Left forelimb (tissue), 1 donor: ENCODE results near the gene YY1.
"Not testable (repeated sequence)": the region's sequence is repeated elsewhere in the genome, so short reads cannot be mapped to it uniquely, and the experiment has no call there.

Experiments used
- DNase-seq: peaks from one replicate; pipeline ENCODE4 v3.0.0-alpha.2; 2018; ENCODE audit warnings: low spot score

Gene YY1

DNA sequence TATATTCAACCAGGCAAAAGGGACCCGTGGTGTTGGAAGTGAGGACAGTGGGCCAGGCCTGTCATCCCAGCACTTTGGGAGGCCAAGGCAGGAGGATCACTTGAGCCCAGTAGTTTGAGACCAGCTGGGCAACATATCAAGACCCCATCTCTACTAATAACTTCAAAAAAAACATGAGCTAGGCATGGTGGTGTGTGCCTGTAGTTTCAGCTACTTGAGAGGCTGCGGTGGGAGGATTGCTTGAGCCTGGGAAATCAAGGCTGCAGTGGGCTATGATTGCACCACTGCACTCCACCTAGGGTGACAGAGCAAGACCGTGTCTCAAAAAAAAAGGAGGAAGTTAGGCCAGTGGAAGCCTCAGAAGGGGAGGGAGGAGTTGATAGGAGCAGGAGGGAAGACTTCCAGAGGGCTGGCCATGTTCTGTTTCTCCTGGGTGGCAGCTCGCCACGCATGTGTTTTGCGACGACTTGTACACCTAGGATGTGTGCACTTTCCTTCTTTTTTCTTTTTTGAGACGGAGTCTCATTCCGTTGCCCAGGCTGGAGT, 57.2 kb downstream of the YY1 start:
- DNase-seq, result no peak

DNA sequence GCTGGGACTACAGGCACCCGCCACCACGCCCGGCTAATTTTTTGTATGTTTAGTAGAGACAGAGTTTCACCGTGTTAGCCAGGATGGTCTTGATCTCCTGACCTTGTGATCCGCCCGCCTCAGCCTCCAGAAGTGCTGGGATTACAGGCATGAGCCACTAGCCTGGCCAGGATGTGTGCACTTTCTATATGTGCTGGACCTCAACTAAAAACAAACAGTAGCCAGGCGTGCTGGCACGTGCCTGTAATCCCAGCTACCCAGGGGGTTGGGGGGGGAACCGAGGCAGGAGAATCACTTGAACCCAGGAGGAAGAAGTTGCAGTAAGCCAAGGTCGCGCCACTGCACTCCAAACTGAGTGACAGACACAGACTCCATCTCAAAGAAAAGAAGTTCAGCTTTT, 57.8 kb downstream of the YY1 start:
- DNase-seq, result not testable (repeated sequence)

DNA sequence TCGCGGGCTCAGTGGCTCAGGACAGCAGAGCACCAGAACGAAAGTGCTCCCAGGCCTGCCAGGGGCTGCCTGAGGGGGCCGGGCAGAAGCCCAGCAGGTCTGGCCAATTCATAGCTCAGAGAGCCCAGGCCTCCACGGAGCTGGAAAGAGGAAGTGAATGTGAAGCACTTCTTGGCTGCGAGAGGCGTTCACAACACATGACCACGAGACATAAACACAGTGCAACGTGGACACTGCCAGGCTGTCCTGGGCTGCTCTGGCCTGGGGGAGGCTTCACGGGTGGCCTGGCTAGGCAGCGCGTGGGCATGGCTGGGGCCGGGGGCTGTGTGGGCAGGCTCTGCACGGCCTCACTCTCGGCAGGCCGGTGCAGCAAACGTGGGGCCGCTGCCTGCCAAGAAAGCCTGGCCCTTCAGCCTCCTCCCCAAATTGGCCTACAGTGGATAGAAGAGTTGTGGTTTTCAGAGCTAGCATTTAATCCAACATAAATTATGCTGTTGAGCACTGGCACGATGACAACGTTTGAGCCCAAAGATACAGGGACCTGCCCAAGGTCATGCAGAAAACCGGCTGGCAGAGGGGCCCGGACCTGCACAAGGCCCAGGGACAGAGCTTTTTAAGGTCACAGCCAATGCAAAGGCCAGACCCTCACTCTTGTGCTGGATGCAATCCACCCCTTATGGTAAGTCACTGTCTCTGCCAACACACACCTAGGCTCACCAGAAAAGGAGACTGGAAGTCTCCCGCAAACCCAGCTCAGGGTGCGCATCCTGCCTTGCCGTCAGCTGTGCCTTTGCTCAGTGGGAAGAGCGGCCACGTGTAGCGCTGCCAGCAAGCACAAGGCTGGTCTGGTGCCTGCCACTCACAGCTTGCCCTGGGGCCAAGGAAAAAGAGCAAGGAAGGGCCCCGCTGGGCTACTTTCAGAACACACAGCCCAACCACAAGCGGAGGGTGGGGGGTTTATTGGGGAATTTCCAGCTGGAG, 58.7 kb downstream of the YY1 start:
- peak; percentile 77 for DNase-seq

DNA sequence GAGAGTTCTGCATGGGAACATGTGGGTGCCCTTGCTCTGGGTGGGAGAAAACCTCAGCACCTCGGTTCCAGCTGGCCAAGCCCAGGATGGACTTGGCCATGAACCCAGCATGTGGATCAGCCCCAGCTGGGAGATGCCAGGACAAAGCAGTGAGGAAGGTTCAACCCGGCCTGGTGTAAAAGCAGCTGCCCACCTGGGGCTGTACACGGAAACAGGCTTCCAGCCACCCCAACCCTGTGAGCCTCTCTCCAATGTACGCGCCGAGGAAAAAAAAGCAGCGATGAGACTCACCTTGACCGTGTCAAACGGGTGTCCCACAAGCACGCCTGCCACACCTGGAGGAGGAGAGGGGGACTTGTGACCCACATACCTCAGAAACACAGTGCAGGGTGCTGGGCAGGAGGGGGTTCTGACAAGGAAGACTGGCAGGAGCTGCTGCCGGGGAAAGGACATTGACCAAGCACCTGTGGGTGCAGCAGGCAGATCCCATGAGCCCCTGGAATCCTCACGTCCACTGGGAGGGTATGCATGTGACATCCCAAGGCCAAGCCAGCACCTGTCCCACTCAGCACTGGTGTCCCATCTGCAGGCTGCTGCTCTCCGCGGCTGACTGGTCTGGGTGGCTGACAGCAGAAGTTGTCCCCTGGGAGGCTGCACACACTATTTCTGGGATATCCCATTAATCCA, 59.8 kb downstream of the YY1 start:
- DNase-seq, result no peak

DNA sequence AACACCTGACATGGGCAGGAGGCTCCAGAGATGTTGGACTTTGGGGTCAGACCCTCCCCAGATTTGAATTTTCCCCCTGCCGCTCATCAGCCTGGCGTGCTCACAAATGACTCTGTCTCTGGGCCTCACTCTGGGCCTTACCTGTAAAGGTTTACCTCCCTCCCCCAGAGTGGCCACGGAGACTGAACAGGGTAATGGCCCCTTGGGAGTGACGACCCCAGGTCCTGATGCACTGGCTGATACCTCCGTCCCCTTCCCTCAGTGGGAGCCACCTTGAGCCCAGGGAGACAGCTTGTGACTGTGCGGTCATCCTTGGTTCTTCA, 60.3 kb downstream of the YY1 start:
- no peak for DNase-seq

DNA sequence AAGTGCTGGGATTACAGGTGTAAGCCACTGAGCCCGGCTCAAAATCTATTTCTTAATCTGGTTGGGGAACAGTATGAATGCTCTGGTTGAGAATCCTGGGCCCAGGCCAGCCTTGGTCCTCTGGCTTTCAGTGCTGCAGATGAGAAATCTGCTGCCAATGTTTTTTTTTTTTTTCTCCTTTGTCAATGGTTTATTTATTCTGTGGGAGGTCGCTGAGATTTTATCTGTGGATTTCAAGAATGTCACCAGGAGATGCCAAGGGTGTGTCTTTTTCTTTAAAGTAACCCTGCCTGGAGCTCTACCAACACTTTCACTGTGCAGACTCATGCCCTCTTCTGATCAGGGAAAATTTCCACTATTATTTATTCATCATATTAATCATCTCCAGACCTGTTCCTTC, 63.7 kb downstream of the YY1 start:
- no peak for DNase-seq

DNA sequence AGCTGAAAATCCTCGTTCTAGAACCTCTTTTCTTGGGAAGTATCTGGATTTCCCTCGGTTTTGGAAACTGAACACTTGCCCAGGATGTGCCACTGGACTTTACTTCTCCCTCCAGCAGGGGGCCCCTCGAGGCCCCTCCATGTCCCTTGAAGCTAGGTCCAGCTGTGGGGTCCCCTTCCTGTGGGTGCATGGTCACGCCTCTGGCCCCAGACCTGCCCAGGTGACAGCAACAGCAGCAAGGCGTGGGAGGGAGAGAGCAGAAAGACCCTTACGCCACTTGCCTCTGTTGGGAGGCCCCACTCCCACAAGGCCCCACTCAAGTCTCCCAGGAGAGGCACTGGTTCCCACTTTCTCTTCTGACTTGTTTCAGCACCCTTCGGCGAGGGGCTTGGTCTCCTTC, 64.2 kb downstream of the YY1 start:
- DNase-seq, result no peak

DNA sequence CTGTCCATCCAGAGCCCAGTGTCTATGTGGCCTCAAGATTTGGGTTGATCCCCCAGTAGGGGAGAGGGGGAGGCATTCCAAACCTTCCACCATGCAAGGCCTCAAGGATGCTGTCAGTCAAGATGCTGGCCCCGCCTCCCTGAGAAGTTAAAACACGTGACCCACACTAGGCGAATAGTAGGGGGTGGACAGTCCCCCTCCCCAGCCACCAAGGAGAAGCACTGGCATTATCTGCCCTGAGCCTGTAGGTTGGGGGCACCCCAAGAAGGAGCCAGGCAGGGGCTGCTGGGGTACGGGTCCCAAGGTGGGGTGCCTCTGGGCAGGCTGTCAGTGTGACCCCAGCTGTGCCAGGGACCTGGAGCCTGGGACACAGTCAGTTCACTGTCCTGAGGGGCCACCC, 65.0 kb downstream of the YY1 start:
- no peak for DNase-seq

DNA sequence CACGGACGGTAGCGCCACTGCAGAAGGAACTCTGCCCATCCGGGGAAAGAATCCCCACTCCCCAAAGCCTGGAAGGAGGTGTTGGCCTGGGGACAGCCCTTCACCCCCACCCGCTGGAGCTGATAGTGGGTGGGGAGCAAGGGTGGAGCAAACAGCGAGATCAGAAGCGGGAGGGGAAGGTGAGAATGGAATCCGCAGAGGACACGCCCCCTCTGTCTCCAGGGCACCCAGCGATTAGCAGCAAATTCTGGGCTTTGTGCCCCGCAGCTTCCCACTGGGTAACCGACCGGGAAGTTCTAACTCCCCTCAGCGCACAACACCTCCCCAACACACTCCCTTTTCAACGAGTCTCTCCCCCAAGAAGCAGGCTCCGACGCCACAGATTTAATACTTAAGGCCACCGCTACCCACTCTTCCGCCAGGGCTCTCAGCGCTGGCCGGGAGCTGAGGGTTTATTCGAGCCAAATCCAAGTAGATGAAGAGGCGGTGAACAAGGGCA, 65.9 kb downstream of the YY1 start:
- no peak for DNase-seq

DNA sequence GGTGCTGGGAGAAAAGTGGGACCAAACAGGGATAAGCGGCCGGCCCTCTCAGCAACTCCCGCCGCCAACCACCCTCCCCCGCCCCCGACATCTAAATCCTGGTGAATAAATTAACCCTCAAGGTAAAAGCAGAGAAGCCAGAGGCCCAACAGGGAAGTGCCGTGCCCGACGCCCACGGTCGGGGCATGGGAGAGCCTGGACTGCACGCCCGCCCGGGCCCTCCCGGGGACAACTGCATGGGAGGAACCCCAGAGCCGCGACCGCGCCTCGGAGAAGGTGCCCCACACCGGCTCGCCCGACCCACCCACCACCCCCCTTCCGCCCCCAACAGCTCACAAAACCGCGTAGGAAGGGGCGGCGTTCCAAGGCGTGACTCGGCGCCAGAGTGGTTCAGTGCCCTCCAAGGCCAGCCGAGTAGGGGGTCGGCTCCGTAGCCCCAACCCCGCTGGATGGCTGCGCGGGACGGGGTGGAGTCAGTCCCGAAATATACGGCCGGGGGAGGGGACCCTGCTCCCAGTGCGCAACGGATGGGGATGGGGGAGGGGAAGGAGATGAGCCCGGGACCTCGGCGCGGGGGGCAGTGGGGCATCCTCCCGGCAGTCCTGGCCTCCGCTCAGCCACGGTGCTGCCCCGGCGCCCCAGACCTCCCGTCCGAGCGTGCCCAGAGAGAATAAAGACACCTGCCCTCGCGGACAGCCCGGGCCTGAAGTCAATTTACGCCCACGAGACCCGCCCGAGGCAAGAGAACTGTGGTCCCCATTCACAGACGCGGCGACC, 66.6 kb downstream of the YY1 start:
- no peak for DNase-seq

DNA sequence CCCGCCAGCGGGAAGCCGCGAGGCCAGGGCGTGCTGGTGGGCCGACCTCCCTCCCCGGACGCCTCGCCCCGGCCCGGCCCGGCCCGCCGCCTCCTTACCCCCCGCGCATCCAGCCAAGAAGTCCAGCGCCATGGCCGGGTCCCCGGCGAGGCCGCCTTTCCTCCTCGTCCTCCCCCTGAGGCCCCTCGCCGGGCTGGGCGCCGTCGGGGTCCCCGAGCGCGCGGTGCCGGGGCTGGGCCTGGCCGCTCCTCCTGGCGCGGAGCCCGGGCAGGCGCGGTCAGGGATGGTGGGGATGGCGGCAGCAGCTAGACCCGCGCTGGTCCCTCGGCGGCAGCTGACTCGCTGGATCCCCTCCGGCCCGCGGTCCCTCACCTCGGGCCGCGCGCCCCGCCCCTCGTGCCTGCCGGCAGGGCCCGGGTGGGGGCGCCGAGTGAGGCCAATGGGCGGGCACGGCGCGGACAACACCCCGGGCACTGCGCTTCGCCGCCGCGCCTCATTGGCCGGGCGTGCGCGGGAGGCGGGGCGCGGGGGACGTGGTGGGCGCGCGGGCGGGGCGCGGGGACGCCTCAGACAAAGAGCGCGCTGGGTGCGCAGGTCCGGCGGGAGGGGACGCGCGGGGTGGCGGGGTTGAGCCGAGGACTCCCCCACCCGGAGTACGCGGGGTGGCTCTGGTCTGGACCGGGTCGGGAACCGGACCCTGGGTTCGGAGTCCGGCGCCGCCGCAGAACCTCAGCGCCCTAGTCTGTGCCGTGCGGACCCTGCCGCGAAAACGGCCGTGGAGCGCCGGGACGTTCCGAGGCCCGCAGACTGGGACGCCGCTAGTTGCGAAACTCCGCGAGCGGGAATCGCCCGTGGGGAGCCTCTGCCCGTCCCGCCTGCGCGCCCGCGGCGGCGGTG, 67.4 kb downstream of the YY1 start, which contains the start of gene SLC25A29:
SLC25A29 (minus strand) TSS at position 344 of the 897 bp plus-strand sequence; CDS start at position 132, 212 bp downstream.
- DNase-seq, result peak; percentile 91

DNA sequence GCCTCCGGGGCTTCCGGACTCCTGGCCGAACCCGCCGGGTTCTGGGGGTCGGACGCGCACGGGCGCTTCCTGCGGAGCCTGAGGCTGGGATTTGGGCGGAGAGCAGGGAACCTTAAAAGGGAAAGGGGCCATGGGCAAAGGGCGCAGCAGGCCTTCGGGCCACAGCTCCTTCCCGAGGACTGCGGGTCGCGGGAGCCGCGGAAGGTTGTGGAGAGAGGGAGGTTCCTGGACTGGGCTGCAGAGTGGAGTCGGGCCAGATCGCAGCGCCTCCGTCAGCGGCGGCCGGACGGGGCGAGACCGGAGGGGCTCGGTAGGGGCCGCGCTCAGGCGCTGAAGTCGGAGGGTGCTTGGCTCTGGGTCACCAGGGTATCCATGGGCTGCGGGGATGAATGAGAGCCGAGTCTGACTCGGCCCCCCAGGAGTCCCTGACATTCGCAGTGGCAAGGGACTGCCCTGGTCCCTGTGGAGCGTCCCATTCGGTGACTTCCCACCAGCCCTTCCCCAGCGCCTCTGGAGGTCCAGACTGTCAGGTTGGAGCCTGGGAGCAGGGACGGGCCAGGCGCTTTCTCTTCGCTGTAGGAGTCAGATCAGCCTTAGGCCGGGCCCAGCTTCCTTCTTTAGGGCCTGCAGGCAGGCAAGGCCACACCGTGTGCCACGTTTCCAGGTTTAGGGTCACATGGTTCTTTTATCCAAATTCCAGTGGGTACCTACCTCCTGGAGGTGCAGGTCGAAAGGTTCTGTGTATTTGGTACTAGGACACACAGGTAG, 68.2 kb downstream of the YY1 start:
- no peak for DNase-seq

DNA sequence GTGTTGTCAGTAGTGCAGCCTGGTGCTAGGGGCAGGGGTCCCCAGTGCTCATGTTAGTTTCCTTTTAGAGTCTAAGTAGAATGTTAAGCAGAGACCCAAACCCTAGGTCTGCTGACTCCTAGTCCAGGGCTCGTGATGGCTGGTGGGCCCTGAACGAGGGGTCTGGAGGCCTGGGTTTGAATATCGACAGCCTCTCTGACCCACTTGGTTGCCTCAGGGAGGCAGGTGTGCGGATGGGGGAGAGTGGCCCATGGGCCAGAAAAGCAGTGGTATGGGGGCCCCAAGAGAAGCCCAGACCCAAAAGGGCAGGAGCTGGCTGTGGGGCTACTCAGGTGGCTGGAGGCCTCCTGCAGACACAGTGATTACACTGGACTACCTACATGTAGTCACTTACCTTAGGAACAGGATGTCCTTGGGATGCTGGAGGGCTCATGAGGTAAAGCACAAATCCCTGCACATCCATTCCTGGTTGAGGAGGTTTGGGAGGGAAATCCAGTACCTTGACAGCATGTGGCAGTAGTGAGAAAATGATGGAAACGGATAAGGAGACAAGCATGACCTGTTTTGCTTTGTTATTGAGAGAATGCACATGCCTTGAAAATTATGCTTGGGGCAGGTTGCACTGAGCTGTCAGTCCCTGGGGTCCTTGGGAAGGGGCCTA, 69.0 kb downstream of the YY1 start:
- no peak for DNase-seq

DNA sequence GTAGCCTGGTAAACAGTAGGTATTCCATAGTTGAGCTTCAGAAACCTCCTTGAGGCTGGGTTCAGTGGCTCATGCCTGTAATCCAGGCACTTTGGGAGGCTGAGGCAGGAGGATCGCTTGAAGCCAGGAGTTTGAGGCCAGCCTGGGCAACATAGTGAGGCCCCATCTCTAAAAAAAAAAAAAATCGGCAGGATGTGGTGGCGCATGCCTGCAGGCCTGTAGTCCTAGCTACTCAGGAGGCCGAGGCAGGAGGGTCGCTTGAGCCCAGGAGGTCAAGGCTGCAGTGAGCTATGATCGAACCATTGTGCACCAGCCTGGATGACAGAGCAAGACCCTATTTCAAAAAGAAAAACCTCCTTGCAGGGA, 69.5 kb downstream of the YY1 start:
- DNase-seq, result not testable (repeated sequence)

DNA sequence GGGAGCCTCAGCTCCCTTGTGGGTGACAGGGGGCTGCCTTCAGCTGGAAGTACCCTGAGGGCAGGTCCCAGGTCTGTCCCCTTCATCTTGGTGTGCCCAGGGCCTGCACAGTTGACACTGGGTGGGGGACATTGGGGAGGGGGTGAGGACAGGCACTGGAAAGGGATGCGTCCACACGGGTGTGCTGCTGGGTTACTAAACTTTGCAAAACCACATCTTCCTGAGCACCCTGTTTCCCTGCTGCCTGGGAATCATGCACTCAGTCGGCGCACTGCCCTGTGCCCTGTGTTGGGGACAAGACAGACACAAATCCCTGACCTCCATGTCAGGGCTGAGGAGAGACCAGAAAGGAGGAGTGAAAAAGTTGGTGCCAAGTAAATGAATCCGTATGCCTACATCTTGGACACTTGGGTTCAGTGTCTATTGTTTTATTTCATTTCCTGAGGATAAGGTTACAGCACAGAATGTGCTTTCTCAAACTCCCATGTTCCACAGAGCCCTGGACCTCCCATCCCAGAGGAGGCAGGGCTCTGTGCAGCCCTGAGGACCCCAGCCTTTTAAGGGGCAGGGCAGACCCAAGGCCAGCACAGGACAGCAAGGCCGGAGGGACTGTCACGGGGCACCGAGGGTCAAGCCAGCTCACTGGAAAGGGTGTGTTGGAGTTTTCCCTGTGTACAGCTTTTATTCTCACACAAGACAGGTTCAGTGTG, 70.2 kb downstream of the YY1 start:
- DNase-seq, result no peak

DNA sequence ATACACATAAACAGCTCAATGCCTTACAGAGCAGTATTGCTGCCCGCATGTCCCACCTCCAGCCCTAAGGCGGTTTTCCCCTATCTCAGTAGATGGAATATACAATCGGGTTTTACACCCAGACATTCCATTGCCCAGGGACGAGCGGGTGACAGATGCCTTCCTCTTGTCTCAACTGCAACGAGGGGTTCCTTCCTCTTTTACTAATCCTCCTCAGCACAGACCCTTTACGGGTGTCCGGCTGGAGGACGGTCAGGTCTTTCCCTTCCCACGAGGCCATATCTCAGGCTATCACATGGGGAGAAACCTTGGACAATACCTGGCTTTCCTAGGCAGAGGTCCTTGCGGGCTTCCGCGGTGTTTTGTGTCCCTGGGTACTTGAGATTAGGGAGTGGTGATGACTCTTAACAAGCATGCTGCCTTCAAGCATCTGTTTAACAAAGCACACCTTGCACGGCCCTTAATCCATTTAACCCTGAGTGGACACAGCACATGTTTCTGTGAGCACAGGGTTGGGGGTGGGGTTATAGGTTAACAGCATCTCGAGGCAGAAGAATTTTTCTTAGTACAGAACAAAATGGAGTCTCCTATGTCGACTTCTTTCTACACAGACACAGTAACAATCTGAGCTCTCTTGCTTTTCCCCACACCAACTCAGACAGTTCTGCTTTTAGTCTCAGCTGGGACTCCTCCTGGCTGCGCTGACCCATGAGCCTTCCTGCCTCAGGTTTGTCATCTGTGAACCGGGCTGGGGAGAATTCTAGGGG, 73.3 kb downstream of the YY1 start:
- not testable (repeated sequence) for DNase-seq

DNA sequence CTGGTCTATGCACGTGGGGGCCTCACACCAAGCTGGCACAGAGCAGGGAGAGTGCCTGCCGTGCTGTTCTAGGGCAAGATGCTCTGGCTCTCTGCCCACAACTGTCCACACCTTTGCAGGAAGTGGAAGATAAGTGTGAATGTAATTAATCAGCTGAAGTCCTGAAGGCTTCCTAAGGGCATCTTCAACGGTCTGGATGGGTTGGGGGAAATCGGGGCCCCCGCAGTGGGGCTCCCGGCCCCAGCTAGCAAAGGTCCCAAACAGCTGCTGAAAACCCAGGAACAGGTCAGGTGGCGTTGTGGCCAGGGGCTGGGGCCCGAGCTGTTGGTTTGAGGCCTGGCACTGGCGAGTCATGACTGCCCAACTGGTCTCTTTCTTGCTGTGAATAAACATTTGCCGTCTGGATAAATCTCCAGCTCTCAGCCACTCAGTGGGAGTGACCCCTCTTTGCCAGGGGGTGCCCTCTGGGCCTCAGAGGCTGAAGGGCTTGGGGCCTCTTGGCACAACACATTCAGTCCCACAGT, 74.0 kb downstream of the YY1 start:
- no peak for DNase-seq
